GM23338 (cell line): ENCODE measurements around the gene MICALL1. TPM values are rescaled to one million over a fixed set of nuclear protein-coding genes. Genes with fewer than 3 reads are reported as not detected.

Experiments
- ATAC-seq: fragments of 200-7000 bp; cut with Tn5 transposase; 3 replicates; pipeline ENCODE4 v1.9.1; 2020
- DNase-seq: peaks from one replicate; pipeline ENCODE4 v3.0.0-alpha.2; 2015; ENCODE audit warnings: low spot score
- H2AFZ ChIP-seq: fragments of 200-600 bp; sonication (generic); 2 replicates; pipeline ENCODE4 v1.8.0; 2016; ENCODE audit warnings: antibody characterized with exemption, mild to moderate bottlenecking, moderate library complexity
- H3F3A ChIP-seq: fragments of 200-600 bp; sonication (generic); replicated peaks from 2 replicates; pipeline ENCODE4 v1.8.0; 2017; ENCODE audit warnings: antibody characterized with exemption, mixed run types, low read depth
- H3K27ac ChIP-seq: fragments of 200-600 bp; sonication (generic); 2 replicates; pipeline ENCODE4 v1.6.1; 2016; ENCODE audit warnings: low read depth
- H3K27me3 ChIP-seq: fragments of 200-600 bp; sonication (generic); 2 replicates; pipeline ENCODE4 v1.8.0; 2016; ENCODE audit warnings: mild to moderate bottlenecking, mixed run types, moderate library complexity; ENCODE audit not compliant: insufficient read depth
- H3K36me3 ChIP-seq: fragments of 200-600 bp; sonication (generic); 2 replicates; pipeline ENCODE4 v1.8.0; 2016; ENCODE audit warnings: mild to moderate bottlenecking; ENCODE audit not compliant: insufficient read depth
- H3K4me1 ChIP-seq: fragments of 200-600 bp; sonication (generic); 2 replicates; pipeline ENCODE4 v1.8.0; 2016; ENCODE audit warnings: mild to moderate bottlenecking, moderate library complexity; ENCODE audit not compliant: insufficient read depth
- H3K4me2 ChIP-seq: fragments of 200-600 bp; sonication (generic); 2 replicates; pipeline ENCODE4 v1.7.1; 2017; ENCODE audit warnings: mixed run types
- H3K4me3 ChIP-seq: fragments of 200-600 bp; sonication (generic); 2 replicates; pipeline ENCODE4 v1.6.1; 2016; ENCODE audit warnings: mixed run types
- H3K79me2 ChIP-seq: fragments of 200-600 bp; sonication (generic); replicated peaks from 2 replicates; pipeline ENCODE4 v1.8.0; 2017; ENCODE audit warnings: mild to moderate bottlenecking; ENCODE audit not compliant: insufficient read depth
- H3K9me2 ChIP-seq: fragments of 200-600 bp; sonication (generic); 2 replicates; pipeline ENCODE4 v1.8.0; 2017; ENCODE audit not compliant: insufficient read depth
- H4K20me1 ChIP-seq: fragments of 200-600 bp; sonication (generic); replicated peaks from 2 replicates; pipeline ENCODE4 v1.8.0; 2017; ENCODE audit warnings: mild to moderate bottlenecking; ENCODE audit not compliant: insufficient read depth
- H3K27ac Mint-ChIP-seq: 2 replicates; pipeline ENCODE4 v1.8.0; 2020; ENCODE audit warnings: inconsistent platforms, mild to moderate bottlenecking, moderate library complexity, mixed read lengths
- H3K27me3 Mint-ChIP-seq: 3 replicates; pipeline ENCODE4 v1.8.0; 2022; ENCODE audit warnings: low read depth, mild to moderate bottlenecking, moderate library complexity, mixed read lengths, inconsistent platforms; ENCODE audit not compliant: insufficient read depth, poor library complexity
- H3K36me3 Mint-ChIP-seq: 3 replicates; pipeline ENCODE4 v1.8.0; 2021; ENCODE audit warnings: low read depth, mild to moderate bottlenecking, inconsistent platforms, moderate library complexity, mixed read lengths
- H3K4me1 Mint-ChIP-seq: 3 replicates; pipeline ENCODE4 v1.8.0; 2020; ENCODE audit warnings: mild to moderate bottlenecking, inconsistent platforms, mixed read lengths
- H3K4me3 Mint-ChIP-seq: 3 replicates; pipeline ENCODE4 v1.8.0; 2021; ENCODE audit warnings: moderate library complexity, mild to moderate bottlenecking, inconsistent platforms, mixed read lengths
- H3K9me3 Mint-ChIP-seq: 3 replicates; pipeline ENCODE4 v1.8.0; 2020; ENCODE audit warnings: moderate library complexity, mild to moderate bottlenecking, inconsistent platforms, mixed read lengths
- CREB1 ChIP-seq: fragments of 250-450 bp; sonication (Bioruptor Pico); IDR thresholded peaks from 2 replicates; pipeline ENCODE4 v1.5.0; 2020; ENCODE audit warnings: low read depth, mild to moderate bottlenecking, moderate library complexity
- CTCF ChIP-seq, 2 experiments: fragments of 200-600 bp in 1 of 2; sonication (generic) in 1 of 2; conservative IDR thresholded peaks; 2 replicates each; pipeline versions ENCODE4 v1.5.1 to v1.6.1; 2016 to 2017; ENCODE audit warnings: antibody characterized with exemption in 2 of 2, low read depth in 2 of 2, mild to moderate bottlenecking in 2 of 2, moderate library complexity in 1 of 2
- EZH2phosphoT487 ChIP-seq: fragments of 200-600 bp; sonication (generic); IDR thresholded peaks from one replicate; pipeline ENCODE4 v1.8.1; 2018; ENCODE audit warnings: antibody characterized with exemption; ENCODE audit not compliant: unreplicated experiment
- POLR2AphosphoS5 ChIP-seq: IDR thresholded peaks from 2 replicates; pipeline ENCODE4 v1.6.1; 2016; ENCODE audit warnings: antibody characterized with exemption, low read depth
- REST ChIP-seq: IDR thresholded peaks from one replicate; pipeline ENCODE4 v1.6.1; 2018; ENCODE audit warnings: antibody characterized with exemption; ENCODE audit not compliant: unreplicated experiment
- STAT1 ChIP-seq: IDR thresholded peaks from one replicate; pipeline ENCODE4 v1.6.1; 2016; ENCODE audit warnings: antibody characterized with exemption; ENCODE audit not compliant: unreplicated experiment
- ZNF114 ChIP-seq: fragments of 250-450 bp; sonication (Bioruptor Pico); IDR thresholded peaks from 2 replicates; pipeline ENCODE4 v1.5.0; 2020; ENCODE audit warnings: mild to moderate bottlenecking, moderate library complexity
- ZNF331 ChIP-seq: fragments of 250-450 bp; sonication (Bioruptor Pico); IDR thresholded peaks from 2 replicates; pipeline ENCODE4 v1.5.0; 2020; ENCODE audit warnings: low read depth, mild to moderate bottlenecking, moderate library complexity
- ZNF462 ChIP-seq: fragments of 250-450 bp; sonication (Bioruptor Pico); IDR thresholded peaks from 2 replicates; pipeline ENCODE4 v1.5.0; 2020; ENCODE audit warnings: mild to moderate bottlenecking, moderate library complexity
- polyA plus RNA-seq: library from polyadenylated mRNA; unstranded; fragments of >200 nt; fragmentation: Nextera tagmentation; extraction: Ambion mirVana; gene quantifications from 2 replicates; pipeline ENCODE4 v1.2.1, GENCODE V29; 2016
- total RNA-seq: library from RNA; depleted of rRNA; stranded (reverse); fragments of >200 nt; shearing (Covaris generic); gene quantifications from 2 replicates; pipeline ENCODE4 v1.2.3, GENCODE V29; 2014

MICALL1 gene
- total and polyA plus RNA-seq, 2 experiments from 2014 or later = 5.9 to 33.1 TPM

- Mint-ChIP-seq H3K9me3 (no peaks in the 10 kb centered on the region), H3K36me3 (peaks cover 98% of the 10 kb centered on the region), H3K4me3 (no peak overlapping the region), H3K4me1 (no peaks in the 10 kb centered on the region), H3K27me3 (peaks cover 2% of the 10 kb centered on the region), H3K27ac (no peak overlapping the region)
- Histone ChIP-seq H3K4me1 (no peaks in the 10 kb centered on the region), H2AFZ (no peak overlapping the region), H3K4me2 (no peak overlapping the region), H3K27ac (0 out of 2 replicates have a peak overlapping the region, but pooled peaks have one; percentile 76), H3K9me2 (no peaks in the 10 kb centered on the region), H3F3A (peaks cover 48% of the 10 kb centered on the region), H3K4me3 (no peak overlapping the region), H3K27me3 (no peaks in the 10 kb centered on the region), H3K79me2 (peaks cover 23% of the 10 kb centered on the region), H4K20me1 (peaks cover 42% of the 10 kb centered on the region), H3K36me3 (peaks cover 78% of the 10 kb centered on the region)
- no peak for DNase-seq
- no peak for ATAC-seq
- TF ChIP-seq EZH2phosphoT487 = no peak
- TF ChIP-seq POLR2AphosphoS5 = no peak
Measured at GRCh38 chr22:37870273-37870672, 35.8 kb upstream of the MICALL1 start.

- H3K4me1 ChIP-seq = no peaks in the 10 kb centered on the region
- H4K20me1 ChIP-seq = peaks cover 35% of the 10 kb centered on the region
- H3K27ac ChIP-seq = no peak overlapping the region
- Mint-ChIP-seq H3K4me1 (no peaks in the 10 kb centered on the region), H3K4me3 (no peak overlapping the region), H3K36me3 (peaks cover 88% of the 10 kb centered on the region), H3K27me3 (peaks cover 2% of the 10 kb centered on the region), H3K9me3 (no peaks in the 10 kb centered on the region; the same call in 2 of the 3 replicates), H3K27ac (no peak overlapping the region)
- H3K36me3 ChIP-seq = peaks cover 55% of the 10 kb centered on the region
- DNase-seq (no peak), ATAC-seq (no peak)
- H3K79me2 ChIP-seq = peaks cover 55% of the 10 kb centered on the region
- H3K9me2 ChIP-seq = no peaks in the 10 kb centered on the region
- H3F3A ChIP-seq = peaks cover 12% of the 10 kb centered on the region; the same call in 1 of the 2 replicates
- no peak overlapping the region for H3K4me2 ChIP-seq
- no peaks in the 10 kb centered on the region for H3K27me3 ChIP-seq
- no peak overlapping the region for H2AFZ ChIP-seq
- H3K4me3 ChIP-seq = no peak overlapping the region
- no peak for TF ChIP-seq ZNF462
- no peak for TF ChIP-seq STAT1
- TF ChIP-seq CREB1 (CRISPR knock-in tag) = no peak
- TF ChIP-seq ZNF114 (CRISPR knock-in tag) = no peak
- no peak for TF ChIP-seq REST
- TF ChIP-seq CTCF (conservative IDR thresholded peaks at IDR 0.05; ENCODE audit: low read depth in 2 of 2) = no peak
- TF ChIP-seq ZNF331 (CRISPR knock-in tag) = no peak
Measured at GRCh38 chr22:37880668-37881440, 25.2 kb upstream of the MICALL1 start.
